HepG2 (cell line): ENCODE measurements around the gene COBL. TPM values are rescaled to one million over a fixed set of nuclear protein-coding genes. Genes with fewer than 3 reads are reported as not detected.
A peak's percentile ranks its signal among the peaks of the same experiment; 100 is the strongest.

Experiments used
- ATAC-seq: fragments of 200-7000 bp; cut with Tn5 transposase; 3 replicates; pipeline ENCODE4 v1.9.1; 2020; ENCODE audit warnings: mild to moderate bottlenecking, moderate library complexity
- BruUV-seq: library from RNA; stranded (reverse); fragments of 400-500 nt; replicated peaks from 2 replicates; lab custom pipeline; 2021; lab: Mats Ljungman, UMichigan
- CTCF ChIA-PET: fragments of 300-600 bp; formaldehyde crosslinking; extraction: SDS; loops from one replicate; lab custom pipeline; 2021; ENCODE audit warnings: low total read pairs, inconsistent platforms, low intra/inter-chr PET ratio; lab: Yijun Ruan, JAX
- POLR2A ChIA-PET: fragments of 350-600 bp; sonication (Branson Sonifier 250); formaldehyde crosslinking; loops from one replicate; lab custom pipeline; 2020; ENCODE audit warnings: antibody characterized with exemption, inconsistent platforms; lab: Yijun Ruan, JAX
- DNase-seq: peaks from one replicate; pipeline ENCODE4 v3.0.0-alpha.2; 2015; ENCODE audit warnings: low spot score
- FAIRE-seq: peaks from 3 replicates; lab custom pipeline; 2011; peaks lifted over from hg19 to GRCh38; lab: Jason Lieb, UNC
- H2AFZ ChIP-seq: one replicate; pipeline ENCODE4 v1.6.1; 2011; ENCODE audit warnings: low read length, inconsistent platforms
- H3K27ac ChIP-seq: fragments of 300-600 bp; 3 replicates; pipeline ENCODE4 v1.8.0; 2011; ENCODE audit warnings: mixed run types, mild to moderate bottlenecking, mixed read lengths, low read length, inconsistent platforms; ENCODE audit not compliant: insufficient read depth; ENCODE audit errors: extremely low read length
- H3K27me3 ChIP-seq, 2 experiments: fragments of 200-600 bp in 1 of 2; 2 replicates in 1 of 2; 3 replicates in 1 of 2; pipeline versions ENCODE4 v1.6.0 to v1.8.0; 2011; ENCODE audit warnings: low read length in 2 of 2, mild to moderate bottlenecking in 2 of 2, moderate library complexity in 2 of 2, inconsistent platforms in 1 of 2; ENCODE audit not compliant: insufficient read depth in 2 of 2, control insufficient read depth in 1 of 2
- H3K36me3 ChIP-seq, 2 experiments: fragments of 200-600 bp in 1 of 2; replicated peaks in 1 of 2; 2 replicates in 1 of 2; 3 replicates in 1 of 2; pipeline versions ENCODE4 v1.5.1 to v1.8.0; 2011; ENCODE audit warnings: low read length in 2 of 2, inconsistent platforms in 1 of 2; ENCODE audit not compliant: insufficient read depth in 2 of 2, control insufficient read depth in 1 of 2
- H3K4me1 ChIP-seq: 2 replicates; pipeline ENCODE4 v1.5.1; 2012; ENCODE audit warnings: low read length, inconsistent platforms; ENCODE audit not compliant: insufficient read depth
- H3K4me2 ChIP-seq: 2 replicates; pipeline ENCODE4 v1.6.0; 2011; ENCODE audit warnings: low read depth, low read length, inconsistent platforms
- H3K4me3 ChIP-seq, 3 experiments: fragments of 200-600 bp in 1 of 3; sonication (generic), shearing (Covaris generic) in 1 of 3; replicated peaks in 1 of 3; 2 replicates each; pipeline ENCODE4 v1.5.1; 2011 to 2016; ENCODE audit warnings: low read length in 3 of 3, inconsistent platforms in 2 of 3, low read depth in 2 of 3, mild to moderate bottlenecking in 2 of 3, control low read depth in 1 of 3, mixed read lengths in 1 of 3; ENCODE audit not compliant: insufficient read depth in 1 of 3
- H3K79me2 ChIP-seq: one replicate; pipeline ENCODE4 v1.6.1; 2011; ENCODE audit warnings: low read length, inconsistent platforms; ENCODE audit not compliant: insufficient read depth
- H3K9ac ChIP-seq: 2 replicates; pipeline ENCODE4 v1.6.0; 2011; ENCODE audit warnings: mild to moderate bottlenecking, low read depth, low read length, inconsistent platforms; ENCODE audit not compliant: insufficient read depth
- H3K9me3 ChIP-seq: 2 replicates; pipeline ENCODE4 v1.5.1; 2012; ENCODE audit warnings: mild to moderate bottlenecking, low read length
- H4K20me1 ChIP-seq: 2 replicates; pipeline ENCODE4 v1.6.0; 2011; ENCODE audit warnings: inconsistent platforms, mild to moderate bottlenecking, low read length, moderate library complexity; ENCODE audit not compliant: insufficient read depth
- GTF2F1 ChIP-seq: fragments of 150-350 bp; IDR thresholded peaks from 2 replicates; pipeline ENCODE4 v1.6.1; 2014; ENCODE audit warnings: low read length
- REXO4 ChIP-seq: sonication (generic); formaldehyde crosslinking; IDR thresholded peaks from 2 replicates; pipeline ENCODE4 v1.8.0; 2022; ENCODE audit warnings: missing genetic modification reagents, mild to moderate bottlenecking, borderline replicate concordance
- SETDB1 ChIP-seq: sonication (generic); formaldehyde crosslinking; IDR thresholded peaks from 2 replicates; pipeline ENCODE4 v1.5.1; 2020; ENCODE audit warnings: missing genetic modification reagents, mild to moderate bottlenecking, borderline replicate concordance
- WGBS: methylation state at CpG from one replicate; pipeline ENCODE4 v1.1.6; 2017; ENCODE audit warnings: low lambda C conversion rate; 5-methylcytosine and 5-hydroxymethylcytosine counted together
- in situ Hi-C: cut with HindIII; loops from 2 replicates; pipeline ENCODE4 v1.10.0; 2017; ENCODE audit warnings: low pct_unique_long_range_greater_than_20kb; ENCODE audit not compliant: extremely low pct_ligation_motif_present
- intact Hi-C: fragments of 100-400 bp; cut with micrococcal nuclease; formaldehyde crosslinking; loops from one replicate; pipeline ENCODE4 v1.10.0; 2022; ENCODE audit not compliant: unreplicated experiment
- polyA plus RNA-seq, 8 experiments: library from polyadenylated mRNA; depleted of rRNA in 3 of 8; stranded (reverse) in 7 of 8; unstranded in 1 of 8; fragments of >200 nt; fragmentation: Illumina TruSeq in 4 of 8; extraction: Trizol in 4 of 8; gene quantifications; 2 replicates each; pipeline versions ENCODE4 v1.2.1 to v1.2.3, GENCODE V29; 2011 to 2016; ENCODE audit warnings: low read depth in 4 of 8, missing spikeins in 1 of 8, mixed read lengths in 1 of 8; ENCODE audit not compliant: insufficient read depth in 1 of 8
- total RNA-seq, 5 experiments: library from RNA; depleted of rRNA; stranded (reverse); fragments of >200 nt; fragmentation: Illumina TruSeq; extraction: Trizol; gene quantifications; 2 replicates each; pipeline ENCODE4 v1.2.3, GENCODE V29; 2016; ENCODE audit warnings: low read depth in 1 of 5
- TF ChIP-seq, protein P1 (sequence below): sonication (generic); formaldehyde crosslinking; IDR thresholded peaks from 2 replicates; pipeline ENCODE4 v1.5.0; 2020; ENCODE audit warnings: mild to moderate bottlenecking, missing genetic modification reagents
- TF ChIP-seq, protein P2 (sequence below): fragments of 450-650 bp; IDR thresholded peaks from 2 replicates; pipeline ENCODE4 v1.6.1; 2016

The COBL gene
- total and polyA plus RNA-seq, 2 of the 13 experiments (the other 11 are each of a cell fraction or from before 2014, with no cell fraction given), result 3.8 to 4.9 TPM

GRCh38 chr7:51138123-51139085 lies 178.2 kb downstream of the COBL start:
- intact Hi-C loops, result no loop called here
- H3K36me3 ChIP-seq, result peaks cover 0 to 18% of the 10 kb centered on the region in 2 experiments; a peak in 2 of 5 replicates
- no peaks in the 10 kb centered on the region for H3K79me2 ChIP-seq
- H3K27ac ChIP-seq, result no peak overlapping the region
- WGBS, result 85% methylated on average over 10 of the region's 10 CpGs
- no peaks in the 10 kb centered on the region for H4K20me1 ChIP-seq
- no TSS peak for BruUV-seq
- ChIA-PET POLR2A (no interaction called here), CTCF (no interaction called here)
- FAIRE-seq (no peak), DNase-seq (no peak), ATAC-seq (no peak)
- H3K4me1 ChIP-seq, result no peaks in the 10 kb centered on the region
- no peak overlapping the region for H3K9ac ChIP-seq
- H3K4me2 ChIP-seq, result no peak overlapping the region
- no peak overlapping the region for H2AFZ ChIP-seq
- no peaks in the 10 kb centered on the region for H3K9me3 ChIP-seq
- no peak overlapping the region for H3K4me3 ChIP-seq
- TF ChIP-seq REXO4 (no peak), GTF2F1 (no peak), SETDB1 (CRISPR knock-in tag) (no peak)
- TF ChIP-seq, protein P1, sequence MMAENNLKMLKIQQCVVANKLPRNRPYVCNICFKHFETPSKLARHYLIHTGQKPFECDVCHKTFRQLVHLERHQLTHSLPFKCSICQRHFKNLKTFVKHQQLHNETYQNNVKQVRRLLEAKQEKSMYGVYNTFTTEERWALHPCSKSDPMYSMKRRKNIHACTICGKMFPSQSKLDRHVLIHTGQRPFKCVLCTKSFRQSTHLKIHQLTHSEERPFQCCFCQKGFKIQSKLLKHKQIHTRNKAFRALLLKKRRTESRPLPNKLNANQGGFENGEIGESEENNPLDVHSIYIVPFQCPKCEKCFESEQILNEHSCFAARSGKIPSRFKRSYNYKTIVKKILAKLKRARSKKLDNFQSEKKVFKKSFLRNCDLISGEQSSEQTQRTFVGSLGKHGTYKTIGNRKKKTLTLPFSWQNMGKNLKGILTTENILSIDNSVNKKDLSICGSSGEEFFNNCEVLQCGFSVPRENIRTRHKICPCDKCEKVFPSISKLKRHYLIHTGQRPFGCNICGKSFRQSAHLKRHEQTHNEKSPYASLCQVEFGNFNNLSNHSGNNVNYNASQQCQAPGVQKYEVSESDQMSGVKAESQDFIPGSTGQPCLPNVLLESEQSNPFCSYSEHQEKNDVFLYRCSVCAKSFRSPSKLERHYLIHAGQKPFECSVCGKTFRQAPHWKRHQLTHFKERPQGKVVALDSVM (CRISPR knock-in tag), result no peak
- TF ChIP-seq, protein P2, sequence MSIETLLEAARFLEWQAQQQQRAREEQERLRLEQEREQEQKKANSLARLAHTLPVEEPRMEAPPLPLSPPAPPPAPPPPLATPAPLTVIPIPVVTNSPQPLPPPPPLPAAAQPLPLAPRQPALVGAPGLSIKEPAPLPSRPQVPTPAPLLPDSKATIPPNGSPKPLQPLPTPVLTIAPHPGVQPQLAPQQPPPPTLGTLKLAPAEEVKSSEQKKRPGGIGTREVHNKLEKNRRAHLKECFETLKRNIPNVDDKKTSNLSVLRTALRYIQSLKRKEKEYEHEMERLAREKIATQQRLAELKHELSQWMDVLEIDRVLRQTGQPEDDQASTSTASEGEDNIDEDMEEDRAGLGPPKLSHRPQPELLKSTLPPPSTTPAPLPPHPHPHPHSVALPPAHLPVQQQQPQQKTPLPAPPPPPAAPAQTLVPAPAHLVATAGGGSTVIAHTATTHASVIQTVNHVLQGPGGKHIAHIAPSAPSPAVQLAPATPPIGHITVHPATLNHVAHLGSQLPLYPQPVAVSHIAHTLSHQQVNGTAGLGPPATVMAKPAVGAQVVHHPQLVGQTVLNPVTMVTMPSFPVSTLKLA, result peak; percentile 78
- TF ChIP-seq, all 625 proteins: peak for 1
- no peaks in the 10 kb centered on the region for H3K27me3 ChIP-seq
- in situ Hi-C loops, result loop anchor here (25.0 kb wide), 1 partner anchor 676 kb away; the partner anchor contains the start of gene FIGNL1
